ENCODE data around the gene CMSS1. TPM values are rescaled to one million over a fixed set of nuclear protein-coding genes. Genes with fewer than 3 reads are reported as not detected.

Gene CMSS1
- total RNA-seq, 1 donor from 2014 or later, result 17.3 TPM

- Histone ChIP-seq H3K36me3 (peaks cover 7% of the 10 kb centered on the region), H3K27me3 (ENCODE audit: low read depth) (no peaks in the 10 kb centered on the region), H3K27ac (no peak overlapping the region), H3K4me3 (no peak overlapping the region), H3K4me1 (peaks cover 3% of the 10 kb centered on the region), H3K9me3 (no peaks in the 10 kb centered on the region)
- intact Hi-C loops (cut with DNase I), result no loop called here
- DNase-seq (no peak), ATAC-seq (no peak)
- no peak for TF ChIP-seq CTCF (IDR thresholded peaks at IDR 0.05)
Observed at GRCh38 chr3:99851955-99852354, 34.3 kb downstream of the CMSS1 start.

- TF ChIP-seq CTCF (IDR thresholded peaks at IDR 0.05), result no peak
- Histone ChIP-seq H3K4me1 (no peaks in the 10 kb centered on the region), H3K4me3 (no peak overlapping the region), H3K36me3 (peaks cover 7% of the 10 kb centered on the region), H3K27ac (no peak overlapping the region), H3K27me3 (ENCODE audit: low read depth) (no peaks in the 10 kb centered on the region), H3K9me3 (no peaks in the 10 kb centered on the region)
- ATAC-seq (no peak), DNase-seq (no peak)
- intact Hi-C loops (cut with DNase I), result no loop called here
Observed at GRCh38 chr3:99852851-99853250, 35.2 kb downstream of the CMSS1 start.

GRCh38 chr3:99854756-99855298 lies 37.2 kb downstream of the CMSS1 start:
- H3K9me3 ChIP-seq, result no peaks in the 10 kb centered on the region
- DNase-seq (no peak), ATAC-seq (no peak)
- no peak overlapping the region for H3K4me3 ChIP-seq
- peaks cover under 1% of the 10 kb centered on the region for H3K4me1 ChIP-seq
- no peak for TF ChIP-seq CTCF (IDR thresholded peaks at IDR 0.05)
- H3K27me3 ChIP-seq (ENCODE audit: low read depth), result no peaks in the 10 kb centered on the region
- H3K27ac ChIP-seq, result no peak overlapping the region
- H3K36me3 ChIP-seq, result peaks cover 7% of the 10 kb centered on the region
- intact Hi-C loops (cut with DNase I), result no loop called here

GRCh38 chr3:99855900-99856299 lies 38.2 kb downstream of the CMSS1 start:
- intact Hi-C loops (cut with DNase I), result no loop called here
- no peak overlapping the region for H3K27ac ChIP-seq
- TF ChIP-seq CTCF (IDR thresholded peaks at IDR 0.05), result no peak

GRCh38 chr3:99856437-99857220 lies 39.0 kb downstream of the CMSS1 start:
- Histone ChIP-seq H3K27ac (no peak overlapping the region), H3K36me3 (peaks cover 4% of the 10 kb centered on the region), H3K4me3 (no peak overlapping the region), H3K27me3 (ENCODE audit: low read depth) (no peaks in the 10 kb centered on the region), H3K9me3 (no peaks in the 10 kb centered on the region), H3K4me1 (peaks cover 7% of the 10 kb centered on the region)
- DNase-seq (no peak), ATAC-seq (no peak)
- intact Hi-C loops (cut with DNase I), result no loop called here
- TF ChIP-seq CTCF (IDR thresholded peaks at IDR 0.05), result no peak

More at GRCh38 chr3:99855900-99856299, 38.2 kb downstream of the CMSS1 start:
- H3K27me3 ChIP-seq (ENCODE audit: low read depth), result no peaks in the 10 kb centered on the region
- H3K9me3 ChIP-seq, result no peaks in the 10 kb centered on the region
- no peaks in the 10 kb centered on the region for H3K36me3 ChIP-seq
- no peak overlapping the region for H3K4me3 ChIP-seq
- ATAC-seq (no peak), DNase-seq (no peak)
- H3K4me1 ChIP-seq, result peaks cover 7% of the 10 kb centered on the region

Measured in lower lobe of right lung (tissue), 2 donors.